ENCODE data around the gene C1orf174. TPM values are rescaled to one million over a fixed set of nuclear protein-coding genes. Genes with fewer than 3 reads are reported as not detected.
A peak's percentile ranks its signal among the peaks of the same experiment; 100 is the strongest.

The C1orf174 gene
- total RNA-seq, 1 donor = 35.3 TPM

DNA sequence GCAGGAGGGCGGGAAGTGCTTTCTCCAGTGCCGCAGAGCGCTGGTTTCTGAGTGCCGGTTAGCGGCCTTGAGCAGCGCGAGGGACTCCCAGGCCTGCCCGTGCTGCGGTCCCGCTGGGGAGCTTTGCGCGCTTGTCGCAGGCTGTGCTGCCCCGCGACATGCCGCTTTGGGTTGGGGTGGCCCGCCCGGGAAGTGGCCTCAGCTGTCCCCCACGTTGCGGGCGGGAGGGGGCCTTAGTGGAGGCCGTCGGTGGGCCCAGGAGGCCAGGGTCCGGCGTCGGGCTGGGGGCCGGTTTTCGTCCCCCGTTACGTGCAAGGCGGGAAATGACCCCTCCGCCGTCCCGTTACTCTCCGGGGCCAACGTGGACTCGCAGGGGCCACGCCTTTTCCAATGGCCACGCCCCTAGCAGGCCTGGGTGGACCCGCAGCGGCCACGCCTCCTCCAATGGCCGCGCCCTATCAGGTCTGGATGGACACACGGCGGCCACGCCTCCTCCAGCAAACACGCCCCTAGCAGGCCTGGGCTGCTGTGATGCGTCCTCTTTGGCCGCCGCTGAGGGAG, 977 bp upstream of the C1orf174 start:
- H3K4me3 ChIP-seq (ENCODE audit: low read depth, low read length) = peak overlapping the region; percentile 93
- TF ChIP-seq, protein P1, sequence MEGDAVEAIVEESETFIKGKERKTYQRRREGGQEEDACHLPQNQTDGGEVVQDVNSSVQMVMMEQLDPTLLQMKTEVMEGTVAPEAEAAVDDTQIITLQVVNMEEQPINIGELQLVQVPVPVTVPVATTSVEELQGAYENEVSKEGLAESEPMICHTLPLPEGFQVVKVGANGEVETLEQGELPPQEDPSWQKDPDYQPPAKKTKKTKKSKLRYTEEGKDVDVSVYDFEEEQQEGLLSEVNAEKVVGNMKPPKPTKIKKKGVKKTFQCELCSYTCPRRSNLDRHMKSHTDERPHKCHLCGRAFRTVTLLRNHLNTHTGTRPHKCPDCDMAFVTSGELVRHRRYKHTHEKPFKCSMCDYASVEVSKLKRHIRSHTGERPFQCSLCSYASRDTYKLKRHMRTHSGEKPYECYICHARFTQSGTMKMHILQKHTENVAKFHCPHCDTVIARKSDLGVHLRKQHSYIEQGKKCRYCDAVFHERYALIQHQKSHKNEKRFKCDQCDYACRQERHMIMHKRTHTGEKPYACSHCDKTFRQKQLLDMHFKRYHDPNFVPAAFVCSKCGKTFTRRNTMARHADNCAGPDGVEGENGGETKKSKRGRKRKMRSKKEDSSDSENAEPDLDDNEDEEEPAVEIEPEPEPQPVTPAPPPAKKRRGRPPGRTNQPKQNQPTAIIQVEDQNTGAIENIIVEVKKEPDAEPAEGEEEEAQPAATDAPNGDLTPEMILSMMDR (IDR thresholded peaks at IDR 0.05; ENCODE audit: insufficient read depth, low read length) = no peak
- DNase-seq (ENCODE audit: low read depth) = peak; percentile 92

DNA sequence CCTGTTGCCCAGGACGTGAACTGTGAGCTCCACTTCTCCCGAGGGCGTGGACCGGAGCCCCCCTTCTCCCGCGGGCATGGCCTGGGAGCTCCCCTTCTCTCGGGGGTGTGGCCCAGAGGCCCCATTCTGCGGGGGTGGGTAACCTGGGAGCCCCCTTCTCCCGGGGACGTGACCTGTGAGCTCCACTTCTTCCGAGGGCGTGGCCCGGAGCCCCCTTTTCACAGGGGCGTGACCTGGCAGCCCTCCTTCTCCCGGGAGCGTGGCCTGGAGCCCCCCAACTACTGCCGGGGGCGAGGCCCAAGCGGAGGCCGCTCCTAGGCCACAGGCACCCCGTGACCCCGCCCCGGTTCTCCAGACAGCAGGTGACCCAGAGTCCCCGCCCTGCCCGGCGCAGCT, 320 bp downstream of the C1orf174 start:
- TF ChIP-seq, protein P1 (IDR thresholded peaks at IDR 0.05; ENCODE audit: insufficient read depth, low read length) = peak; percentile 28
- H3K4me3 ChIP-seq (ENCODE audit: low read depth, low read length) = peak overlapping the region; percentile 93
- no peak for DNase-seq (ENCODE audit: low read depth)

DNA sequence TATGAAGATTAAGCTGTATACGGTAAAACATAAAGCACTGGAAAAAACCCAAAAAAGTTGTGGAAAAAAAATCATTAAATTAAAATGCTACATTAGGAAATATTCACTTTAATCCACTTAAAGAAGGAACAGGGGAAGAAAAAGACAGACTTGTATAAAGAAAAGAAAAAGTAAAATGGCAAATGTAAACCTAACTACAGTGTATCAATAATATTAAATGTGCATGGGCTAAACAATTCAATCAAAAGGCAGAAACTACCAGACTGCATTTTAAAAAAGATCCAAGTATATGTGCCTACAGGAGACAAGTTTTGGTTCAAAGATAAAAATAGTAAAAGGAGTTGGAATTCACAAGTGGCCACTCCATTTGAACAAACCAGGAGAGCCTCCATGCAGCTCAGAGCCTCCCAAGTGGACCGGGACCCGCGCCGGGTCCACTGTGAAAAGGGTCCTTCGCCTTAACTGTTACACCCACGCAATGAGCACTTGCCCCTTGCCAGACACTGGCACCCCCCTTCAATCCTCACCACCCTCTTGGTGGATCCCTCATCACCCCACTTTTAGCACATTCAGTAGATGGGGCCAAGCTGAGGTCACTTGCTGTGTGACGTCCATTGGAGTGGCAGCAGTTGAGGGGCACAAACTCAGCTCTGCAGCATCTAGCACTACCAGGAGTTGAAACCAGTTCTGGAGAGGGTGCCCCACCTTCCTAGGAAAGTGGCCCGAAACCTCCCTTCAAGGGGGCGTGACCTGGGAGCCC, 898 bp downstream of the C1orf174 start:
- TF ChIP-seq, protein P1 (IDR thresholded peaks at IDR 0.05; ENCODE audit: insufficient read depth, low read length) = no peak
- H3K4me3 ChIP-seq (ENCODE audit: low read depth, low read length) = peak overlapping the region; percentile 93
- no peak for DNase-seq (ENCODE audit: low read depth)

DNA sequence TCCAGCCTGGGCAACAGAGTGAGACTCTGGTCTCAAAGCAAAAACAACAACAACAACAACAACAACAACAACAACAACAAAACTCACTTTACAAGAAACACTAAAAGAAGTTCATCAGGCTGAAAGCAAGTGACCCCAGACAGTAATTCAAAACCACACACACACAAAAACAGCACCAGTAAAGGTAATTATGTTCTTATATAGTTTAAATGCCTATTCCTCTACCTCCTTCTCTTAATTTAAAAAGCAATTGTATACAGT, 1.7 kb downstream of the C1orf174 start:
- TF ChIP-seq, protein P1 (IDR thresholded peaks at IDR 0.05; ENCODE audit: insufficient read depth, low read length) = no peak
- H3K4me3 ChIP-seq (ENCODE audit: low read depth, low read length) = no peak overlapping the region
- no peak for DNase-seq (ENCODE audit: low read depth)

DNA sequence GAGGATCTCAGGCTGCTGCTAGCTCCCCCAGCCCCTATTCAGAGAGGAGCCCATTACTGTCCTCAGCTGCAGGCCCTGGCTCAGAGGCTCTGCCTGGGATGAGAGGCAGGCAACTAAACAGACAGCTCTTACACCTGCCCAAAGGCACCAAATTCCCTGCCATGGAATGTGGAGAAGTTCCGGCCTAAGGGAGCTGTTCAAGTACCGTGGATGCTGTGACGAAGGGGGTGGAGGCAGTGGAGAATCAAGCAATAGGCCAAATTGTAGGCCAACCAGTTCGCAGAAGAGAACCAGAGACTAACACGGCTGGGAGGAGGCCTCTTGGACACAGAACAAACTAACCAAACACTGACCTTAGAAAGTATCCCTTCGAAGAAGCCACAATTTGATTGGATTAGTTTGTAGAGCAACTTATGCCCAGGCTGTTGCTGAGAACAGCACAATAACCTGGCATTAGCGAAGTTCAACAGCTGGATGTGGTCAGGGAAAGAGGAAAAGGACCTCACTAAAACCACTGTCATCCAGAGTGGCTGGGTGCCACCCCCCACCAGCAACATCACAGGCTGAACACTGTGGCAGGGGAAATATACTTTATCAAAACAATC, 3.6 kb downstream of the C1orf174 start:
- no peak for DNase-seq (ENCODE audit: low read depth)
- no peak overlapping the region for H3K4me3 ChIP-seq (ENCODE audit: low read depth, low read length)
- TF ChIP-seq, protein P1 (IDR thresholded peaks at IDR 0.05; ENCODE audit: insufficient read depth, low read length) = no peak

DNA sequence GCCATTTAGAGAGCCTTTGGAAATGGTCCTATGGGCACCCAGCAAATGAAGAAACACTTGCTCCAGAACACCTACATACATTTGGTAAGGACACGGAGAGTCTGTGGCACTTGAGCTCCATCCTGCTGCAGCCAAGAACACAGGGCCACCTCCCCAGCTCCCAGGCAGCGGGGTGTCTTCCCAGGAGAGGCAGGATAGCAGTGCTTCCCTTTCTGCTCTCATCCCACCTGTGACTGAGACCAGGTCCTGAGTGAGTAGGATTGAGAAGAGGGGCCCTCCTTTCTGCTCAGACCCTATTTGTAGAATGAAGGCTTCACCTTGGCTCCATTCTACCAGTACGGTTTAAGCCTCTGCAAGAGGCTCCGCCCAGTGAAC, 4.1 kb downstream of the C1orf174 start:
- DNase-seq (ENCODE audit: low read depth) = no peak
- TF ChIP-seq, protein P1 (IDR thresholded peaks at IDR 0.05; ENCODE audit: insufficient read depth, low read length) = no peak

More for the DNA sequence above, 4.1 kb downstream of the C1orf174 start:
- no peak overlapping the region for H3K4me3 ChIP-seq (ENCODE audit: low read depth, low read length)
